Measurements from ENCODE around the gene TIMM50. TPM values are rescaled to one million over a fixed set of nuclear protein-coding genes. Genes with fewer than 3 reads are reported as not detected.

TIMM50 gene
- total RNA-seq, 1 donor from 2014 or later = 97.2 TPM

DNA sequence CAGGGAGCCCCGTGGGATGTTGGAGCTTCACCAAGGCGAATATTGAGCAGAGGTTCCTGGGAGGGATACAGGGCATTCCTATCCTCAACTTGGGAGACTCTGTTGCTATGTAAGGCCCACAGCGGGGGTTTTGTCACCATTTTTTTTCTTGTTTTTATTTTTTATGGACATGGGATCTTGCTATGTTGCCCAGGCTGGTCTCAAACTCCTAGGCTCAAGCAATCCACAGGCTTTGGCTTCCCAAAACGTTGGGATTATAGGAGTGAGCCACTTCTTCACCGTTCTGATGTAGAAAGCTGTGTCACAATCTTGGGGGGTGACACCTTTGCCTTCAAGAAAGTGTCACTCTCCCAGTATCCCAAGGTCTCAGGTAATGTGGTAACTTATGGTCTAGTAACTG is 20.7 kb downstream of the TIMM50 start:
- Histone ChIP-seq H4K20me1 (ENCODE audit: insufficient read depth, low read length) (no peaks in the 10 kb centered on the region), H3K9me3 (ENCODE audit: insufficient read depth, low read depth, low read length) (no peaks in the 10 kb centered on the region), H3K9ac (ENCODE audit: low read length) (no peak overlapping the region), H3K4me3 (ENCODE audit: insufficient read depth, low read depth, low read length) (no peak overlapping the region), H3K4me1 (ENCODE audit: insufficient read depth, low read length) (peaks cover 11% of the 10 kb centered on the region), H3K4me2 (ENCODE audit: low read length) (no peak overlapping the region), H3K27me3 (ENCODE audit: insufficient read depth, low read length) (peaks cover 32% of the 10 kb centered on the region), H2AFZ (ENCODE audit: low read depth, low read length) (no peak overlapping the region), H3K36me3 (ENCODE audit: insufficient read depth, low read length) (no peaks in the 10 kb centered on the region), H3K79me2 (ENCODE audit: insufficient read depth, low read length) (no peaks in the 10 kb centered on the region), H3K27ac (ENCODE audit: low read depth, low read length) (no peak overlapping the region)
- FAIRE-seq (no peak), DNase-seq (ENCODE audit: low read depth) (no peak)
- no peak for TF ChIP-seq EZH2 (IDR thresholded peaks at IDR 0.05; ENCODE audit: insufficient read depth, low read length)
- TF ChIP-seq, protein P1, sequence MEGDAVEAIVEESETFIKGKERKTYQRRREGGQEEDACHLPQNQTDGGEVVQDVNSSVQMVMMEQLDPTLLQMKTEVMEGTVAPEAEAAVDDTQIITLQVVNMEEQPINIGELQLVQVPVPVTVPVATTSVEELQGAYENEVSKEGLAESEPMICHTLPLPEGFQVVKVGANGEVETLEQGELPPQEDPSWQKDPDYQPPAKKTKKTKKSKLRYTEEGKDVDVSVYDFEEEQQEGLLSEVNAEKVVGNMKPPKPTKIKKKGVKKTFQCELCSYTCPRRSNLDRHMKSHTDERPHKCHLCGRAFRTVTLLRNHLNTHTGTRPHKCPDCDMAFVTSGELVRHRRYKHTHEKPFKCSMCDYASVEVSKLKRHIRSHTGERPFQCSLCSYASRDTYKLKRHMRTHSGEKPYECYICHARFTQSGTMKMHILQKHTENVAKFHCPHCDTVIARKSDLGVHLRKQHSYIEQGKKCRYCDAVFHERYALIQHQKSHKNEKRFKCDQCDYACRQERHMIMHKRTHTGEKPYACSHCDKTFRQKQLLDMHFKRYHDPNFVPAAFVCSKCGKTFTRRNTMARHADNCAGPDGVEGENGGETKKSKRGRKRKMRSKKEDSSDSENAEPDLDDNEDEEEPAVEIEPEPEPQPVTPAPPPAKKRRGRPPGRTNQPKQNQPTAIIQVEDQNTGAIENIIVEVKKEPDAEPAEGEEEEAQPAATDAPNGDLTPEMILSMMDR (IDR thresholded peaks at IDR 0.05; ENCODE audit: insufficient read depth, low read depth, low read length) = no peak
- peaks cover 2% of the 10 kb centered on the region for H3K36me3 Mint-ChIP-seq (ENCODE audit: low read depth, unreplicated experiment)
- peaks cover 71% of the 10 kb centered on the region for H3K27me3 Mint-ChIP-seq (ENCODE audit: low read depth, unreplicated experiment)
- H3K27ac Mint-ChIP-seq (ENCODE audit: unreplicated experiment) = no peak overlapping the region
- peaks cover 4% of the 10 kb centered on the region for H3K9me3 Mint-ChIP-seq (ENCODE audit: unreplicated experiment)
- H3K4me3 Mint-ChIP-seq (ENCODE audit: unreplicated experiment) = no peak overlapping the region
- H3K4me1 Mint-ChIP-seq (ENCODE audit: low read depth, unreplicated experiment) = peaks cover 5% of the 10 kb centered on the region

DNA sequence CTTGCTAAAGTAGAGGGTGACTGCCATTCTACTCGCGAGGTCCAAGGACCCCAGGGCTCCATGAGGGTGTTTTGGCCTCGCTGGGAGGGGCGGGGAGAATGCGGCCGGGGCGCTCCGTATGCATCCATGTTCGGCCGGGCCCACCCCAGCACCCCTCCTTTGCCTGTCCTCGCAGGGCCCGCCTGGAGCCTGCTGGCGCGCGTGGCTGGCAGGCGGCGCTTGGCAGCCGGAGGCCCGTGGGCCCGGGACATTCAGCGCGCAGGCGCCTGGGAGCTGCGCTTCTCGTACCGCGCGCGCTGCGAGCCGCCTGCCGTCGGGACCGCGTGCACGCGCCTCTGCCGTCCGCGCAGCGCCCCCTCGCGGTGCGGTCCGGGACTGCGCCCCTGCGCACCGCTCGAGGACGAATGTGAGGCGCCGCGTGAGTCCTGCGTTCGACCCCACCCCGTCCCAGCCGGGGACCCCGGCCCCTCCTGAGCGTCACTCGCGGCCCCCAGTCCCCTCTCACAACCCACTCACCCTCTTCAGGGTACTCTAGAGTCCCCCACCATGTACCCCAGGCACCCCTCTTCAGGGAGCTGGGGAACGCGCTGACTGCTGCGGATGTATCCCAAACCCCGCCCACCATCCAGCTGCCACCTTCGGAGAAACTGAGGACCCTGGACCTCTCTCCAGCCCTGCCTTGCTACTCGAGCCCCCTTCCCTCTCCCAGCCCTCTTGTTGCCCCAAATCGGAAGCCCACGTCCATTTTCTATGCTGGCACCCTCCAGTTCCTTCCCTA is 22.2 kb downstream of the TIMM50 start:
- Histone ChIP-seq H3K27ac (ENCODE audit: low read depth, low read length) (no peak overlapping the region), H3K79me2 (ENCODE audit: insufficient read depth, low read length) (no peaks in the 10 kb centered on the region), H4K20me1 (ENCODE audit: insufficient read depth, low read length) (no peaks in the 10 kb centered on the region), H3K27me3 (ENCODE audit: insufficient read depth, low read length) (peaks cover 34% of the 10 kb centered on the region), H3K4me2 (ENCODE audit: low read length) (peak overlapping the region; percentile 26), H3K4me1 (ENCODE audit: insufficient read depth, low read length) (peaks cover 10% of the 10 kb centered on the region), H3K4me3 (ENCODE audit: insufficient read depth, low read depth, low read length) (no peak overlapping the region), H3K36me3 (ENCODE audit: insufficient read depth, low read length) (no peaks in the 10 kb centered on the region), H3K9ac (ENCODE audit: low read length) (no peak overlapping the region), H3K9me3 (ENCODE audit: insufficient read depth, low read depth, low read length) (no peaks in the 10 kb centered on the region), H2AFZ (ENCODE audit: low read depth, low read length) (peak overlapping the region; percentile 34)
- FAIRE-seq (no peak), DNase-seq (ENCODE audit: low read depth) (peak; percentile 45)
- no peak overlapping the region for H3K4me3 Mint-ChIP-seq (ENCODE audit: unreplicated experiment)
- H3K9me3 Mint-ChIP-seq (ENCODE audit: unreplicated experiment) = peaks cover 4% of the 10 kb centered on the region
- no peak overlapping the region for H3K27ac Mint-ChIP-seq (ENCODE audit: unreplicated experiment)
- peaks cover 2% of the 10 kb centered on the region for H3K36me3 Mint-ChIP-seq (ENCODE audit: low read depth, unreplicated experiment)
- no peak for TF ChIP-seq EZH2 (IDR thresholded peaks at IDR 0.05; ENCODE audit: insufficient read depth, low read length)
- TF ChIP-seq, protein P1 (IDR thresholded peaks at IDR 0.05; ENCODE audit: insufficient read depth, low read depth, low read length) = peak; percentile 40
- H3K27me3 Mint-ChIP-seq (ENCODE audit: low read depth, unreplicated experiment) = peaks cover 70% of the 10 kb centered on the region
- H3K4me1 Mint-ChIP-seq (ENCODE audit: low read depth, unreplicated experiment) = peaks cover 5% of the 10 kb centered on the region

- Histone ChIP-seq H3K36me3 (ENCODE audit: insufficient read depth, low read length) (no peaks in the 10 kb centered on the region), H3K9me3 (ENCODE audit: insufficient read depth, low read depth, low read length) (no peaks in the 10 kb centered on the region), H3K27me3 (ENCODE audit: insufficient read depth, low read length) (peaks cover 6% of the 10 kb centered on the region), H3K4me3 (ENCODE audit: insufficient read depth, low read depth, low read length) (peak overlapping the region; percentile 17), H3K4me2 (ENCODE audit: low read length) (peak overlapping the region; percentile 96), H3K4me1 (ENCODE audit: insufficient read depth, low read length) (peaks cover 3% of the 10 kb centered on the region), H3K27ac (ENCODE audit: low read depth, low read length) (no peak overlapping the region), H2AFZ (ENCODE audit: low read depth, low read length) (peak overlapping the region; percentile 98), H3K79me2 (ENCODE audit: insufficient read depth, low read length) (no peaks in the 10 kb centered on the region), H3K9ac (ENCODE audit: low read length) (no peak overlapping the region), H4K20me1 (ENCODE audit: insufficient read depth, low read length) (no peaks in the 10 kb centered on the region)
- peaks cover 57% of the 10 kb centered on the region for H3K27me3 Mint-ChIP-seq (ENCODE audit: low read depth, unreplicated experiment)
- FAIRE-seq = no peak
- peaks cover 5% of the 10 kb centered on the region for H3K36me3 Mint-ChIP-seq (ENCODE audit: low read depth, unreplicated experiment)
- H3K4me1 Mint-ChIP-seq (ENCODE audit: low read depth, unreplicated experiment) = no peaks in the 10 kb centered on the region
- TF ChIP-seq EZH2 (IDR thresholded peaks at IDR 0.05; ENCODE audit: insufficient read depth, low read length) = no peak
- TF ChIP-seq, protein P1 (IDR thresholded peaks at IDR 0.05; ENCODE audit: insufficient read depth, low read depth, low read length) = no peak
- no peak for DNase-seq (ENCODE audit: low read depth)
- H3K4me3 Mint-ChIP-seq (ENCODE audit: unreplicated experiment) = peak overlapping the region; percentile 79
- H3K9me3 Mint-ChIP-seq (ENCODE audit: unreplicated experiment) = no peaks in the 10 kb centered on the region
- H3K27ac Mint-ChIP-seq (ENCODE audit: unreplicated experiment) = peak overlapping the region; percentile 31
These were observed 25.9 kb downstream of the TIMM50 start for GRCh38 chr19:39506598-39506943.

Measured in astrocyte (in vitro differentiated cells and primary cell).